Measurements from ENCODE around the gene ZNF860.

DNA sequence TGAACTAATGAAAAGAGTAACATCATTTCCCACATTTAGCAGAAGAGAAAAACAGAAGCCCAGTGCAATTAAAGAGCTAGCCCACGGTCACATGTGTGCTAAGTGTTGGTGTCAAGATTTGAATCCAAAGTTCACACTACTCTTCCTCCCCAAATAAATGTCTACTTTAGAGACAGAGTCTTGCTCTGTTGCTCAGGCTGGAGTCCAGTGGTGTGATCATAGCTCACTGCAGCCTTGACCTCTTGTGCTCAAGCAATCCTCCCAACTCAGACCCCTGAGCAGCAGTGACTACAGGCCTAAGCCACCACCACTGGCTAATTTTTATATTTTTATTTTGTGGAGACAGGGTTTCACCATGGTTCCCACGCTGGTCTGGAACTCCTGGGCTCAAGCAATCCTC, 5.2 kb upstream of the ZNF860 start:
- no peak for TF ChIP-seq POLR2A (IDR thresholded peaks at IDR 0.05; ENCODE audit: low read depth, low read length)
- TF ChIP-seq, protein P1, sequence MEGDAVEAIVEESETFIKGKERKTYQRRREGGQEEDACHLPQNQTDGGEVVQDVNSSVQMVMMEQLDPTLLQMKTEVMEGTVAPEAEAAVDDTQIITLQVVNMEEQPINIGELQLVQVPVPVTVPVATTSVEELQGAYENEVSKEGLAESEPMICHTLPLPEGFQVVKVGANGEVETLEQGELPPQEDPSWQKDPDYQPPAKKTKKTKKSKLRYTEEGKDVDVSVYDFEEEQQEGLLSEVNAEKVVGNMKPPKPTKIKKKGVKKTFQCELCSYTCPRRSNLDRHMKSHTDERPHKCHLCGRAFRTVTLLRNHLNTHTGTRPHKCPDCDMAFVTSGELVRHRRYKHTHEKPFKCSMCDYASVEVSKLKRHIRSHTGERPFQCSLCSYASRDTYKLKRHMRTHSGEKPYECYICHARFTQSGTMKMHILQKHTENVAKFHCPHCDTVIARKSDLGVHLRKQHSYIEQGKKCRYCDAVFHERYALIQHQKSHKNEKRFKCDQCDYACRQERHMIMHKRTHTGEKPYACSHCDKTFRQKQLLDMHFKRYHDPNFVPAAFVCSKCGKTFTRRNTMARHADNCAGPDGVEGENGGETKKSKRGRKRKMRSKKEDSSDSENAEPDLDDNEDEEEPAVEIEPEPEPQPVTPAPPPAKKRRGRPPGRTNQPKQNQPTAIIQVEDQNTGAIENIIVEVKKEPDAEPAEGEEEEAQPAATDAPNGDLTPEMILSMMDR (conservative IDR thresholded peaks at IDR 0.05; ENCODE audit: low read depth, low read length), result no peak
- no peak for TF ChIP-seq CEBPB (IDR thresholded peaks at IDR 0.05; ENCODE audit: low read depth, low read length)
- TF ChIP-seq RCOR1 (IDR thresholded peaks at IDR 0.05; ENCODE audit: insufficient replicate concordance, low read length), result no peak
- no peak for TF ChIP-seq ELK1 (IDR thresholded peaks at IDR 0.05; ENCODE audit: borderline replicate concordance, low read depth, low read length)
- TF ChIP-seq MXI1 (IDR thresholded peaks at IDR 0.05; ENCODE audit: borderline replicate concordance, low read depth, low read length), result no peak
- no peak for TF ChIP-seq MAFK (IDR thresholded peaks at IDR 0.05; ENCODE audit: low read depth, low read length)
- TF ChIP-seq BHLHE40 (IDR thresholded peaks at IDR 0.05; ENCODE audit: low read depth, low read length), result no peak
- no peak for TF ChIP-seq RFX5 (IDR thresholded peaks at IDR 0.05; ENCODE audit: low read depth, low read length)
- no peak for TF ChIP-seq USF2 (IDR thresholded peaks at IDR 0.05; ENCODE audit: low read depth, low read length)

Data from IMR-90 (cell line).